ENCODE data around the gene GLIS1.

The GLIS1 gene

GRCh38 chr1:53593758-53594380 is 145.1 kb downstream of the GLIS1 start:
- TF ChIP-seq CTCF (IDR thresholded peaks at IDR 0.05; ENCODE audit: low read depth, low read length, missing control alignments), result peak; percentile 54
- no peak for DNase-seq
- H3K36me3 ChIP-seq (replicated peaks), result peaks cover 29% of the 10 kb centered on the region
- in situ Hi-C loops (cut with HindIII; ENCODE audit: low pct_ligation_motif_present, low sequenced_read_pairs), result no loop called here
- H3K27me3 ChIP-seq (replicated peaks), result no peaks in the 10 kb centered on the region
- no peak overlapping the region for H3K4me3 ChIP-seq (ENCODE audit: low read depth, low read length)
- H3K27ac ChIP-seq, result no peak overlapping the region

GRCh38 chr1:53592985-53593757 is 145.8 kb downstream of the GLIS1 start:
- TF ChIP-seq CTCF (IDR thresholded peaks at IDR 0.05; ENCODE audit: low read depth, low read length, missing control alignments), result no peak
- H3K27me3 ChIP-seq (replicated peaks), result no peaks in the 10 kb centered on the region
- peaks cover 29% of the 10 kb centered on the region for H3K36me3 ChIP-seq (replicated peaks)
- in situ Hi-C loops (cut with HindIII; ENCODE audit: low pct_ligation_motif_present, low sequenced_read_pairs), result no loop called here
- no peak for DNase-seq
- H3K4me3 ChIP-seq (ENCODE audit: low read depth, low read length), result no peak overlapping the region
- no peak overlapping the region for H3K27ac ChIP-seq

- TF ChIP-seq CTCF (IDR thresholded peaks at IDR 0.05; ENCODE audit: low read depth, low read length, missing control alignments), result peak; percentile 14
- H3K4me3 ChIP-seq (ENCODE audit: low read depth, low read length), result no peak overlapping the region
- peak; percentile 33 for DNase-seq
- H3K27ac ChIP-seq, result no peak overlapping the region
- H3K27me3 ChIP-seq (replicated peaks), result no peaks in the 10 kb centered on the region
- peaks cover 29% of the 10 kb centered on the region for H3K36me3 ChIP-seq (replicated peaks)
- in situ Hi-C loops (cut with HindIII; ENCODE audit: low pct_ligation_motif_present, low sequenced_read_pairs), result no loop called here
Observed at GRCh38 chr1:53592521-53592982, 146.4 kb downstream of the GLIS1 start.

- in situ Hi-C loops (cut with HindIII; ENCODE audit: low pct_ligation_motif_present, low sequenced_read_pairs), result no loop called here
- Histone ChIP-seq H3K36me3 (replicated peaks) (peaks cover 29% of the 10 kb centered on the region), H3K27me3 (replicated peaks) (no peaks in the 10 kb centered on the region), H3K4me3 (ENCODE audit: low read depth, low read length) (no peak overlapping the region), H3K27ac (no peak overlapping the region)
- no peak for DNase-seq
- no peak for TF ChIP-seq CTCF (IDR thresholded peaks at IDR 0.05; ENCODE audit: low read depth, low read length, missing control alignments)
Observed at GRCh38 chr1:53591924-53592323, 147.0 kb downstream of the GLIS1 start.

GRCh38 chr1:53590531-53591515 is 148.1 kb downstream of the GLIS1 start:
- Histone ChIP-seq H3K27ac (peak overlapping the region; percentile 35), H3K36me3 (replicated peaks) (peaks cover 27% of the 10 kb centered on the region), H3K4me3 (ENCODE audit: low read depth, low read length) (no peak overlapping the region), H3K27me3 (replicated peaks) (no peaks in the 10 kb centered on the region)
- DNase-seq, result no peak
- in situ Hi-C loops (cut with HindIII; ENCODE audit: low pct_ligation_motif_present, low sequenced_read_pairs), result no loop called here
- TF ChIP-seq CTCF (IDR thresholded peaks at IDR 0.05; ENCODE audit: low read depth, low read length, missing control alignments), result no peak
